WTC11 (cell line): ENCODE measurements around the gene ENTR1. TPM values are rescaled to one million over a fixed set of nuclear protein-coding genes. Genes with fewer than 3 reads are reported as not detected.

Source experiments
- AR ChIP-seq: fragments of 250-450 bp; sonication (Bioruptor Pico); IDR thresholded peaks from 2 replicates; pipeline ENCODE4 v1.9.0; 2021; ENCODE audit warnings: mild to moderate bottlenecking
- CREM ChIP-seq: sonication (generic); formaldehyde crosslinking; IDR thresholded peaks from 2 replicates; pipeline ENCODE4 v1.8.1; 2022; ENCODE audit warnings: mild to moderate bottlenecking, missing genetic modification reagents, moderate library complexity
- CTCF ChIP-seq: fragments of 200-600 bp; IDR thresholded peaks from 2 replicates; pipeline ENCODE4 v1.8.0; 2022; ENCODE audit warnings: antibody characterized with exemption
- E2F5 ChIP-seq: sonication (generic); formaldehyde crosslinking; IDR thresholded peaks from 2 replicates; pipeline ENCODE4 v1.8.1; 2022; ENCODE audit warnings: mild to moderate bottlenecking, moderate library complexity, missing genetic modification reagents
- ESRRA ChIP-seq: sonication (generic); formaldehyde crosslinking; IDR thresholded peaks from 2 replicates; pipeline ENCODE4 v1.8.1; 2022; ENCODE audit warnings: mild to moderate bottlenecking, missing genetic modification reagents, borderline replicate concordance
- FOXK1 ChIP-seq: sonication (generic); formaldehyde crosslinking; IDR thresholded peaks from 2 replicates; pipeline ENCODE4 v1.8.0; 2022; ENCODE audit warnings: mild to moderate bottlenecking, moderate library complexity, missing genetic modification reagents
- FOXP1 ChIP-seq: sonication (generic); formaldehyde crosslinking; IDR thresholded peaks from 2 replicates; pipeline ENCODE4 v1.8.0; 2022; ENCODE audit warnings: missing genetic modification reagents, mild to moderate bottlenecking, moderate library complexity, borderline replicate concordance
- FOXP4 ChIP-seq: sonication (generic); formaldehyde crosslinking; IDR thresholded peaks from 2 replicates; pipeline ENCODE4 v1.8.0; 2022; ENCODE audit warnings: mild to moderate bottlenecking, missing genetic modification reagents
- KAT7 ChIP-seq: sonication (generic); formaldehyde crosslinking; IDR thresholded peaks from 2 replicates; pipeline ENCODE4 v1.8.1; 2023; ENCODE audit warnings: missing genetic modification reagents, mild to moderate bottlenecking, borderline replicate concordance
- NFE2L1 ChIP-seq: sonication (generic); formaldehyde crosslinking; IDR thresholded peaks from 2 replicates; pipeline ENCODE4 v1.8.1; 2023; ENCODE audit warnings: missing genetic modification reagents
- NR1H2 ChIP-seq: sonication (generic); formaldehyde crosslinking; IDR thresholded peaks from 2 replicates; pipeline ENCODE4 v1.9.0; 2021; ENCODE audit warnings: mild to moderate bottlenecking, moderate library complexity, missing genetic modification reagents
- RELA ChIP-seq: sonication (generic); formaldehyde crosslinking; IDR thresholded peaks from 2 replicates; pipeline ENCODE4 v1.8.1; 2022; ENCODE audit warnings: missing genetic modification reagents, mild to moderate bottlenecking, borderline replicate concordance
- STAT6 ChIP-seq: sonication (generic); formaldehyde crosslinking; conservative IDR thresholded peaks from 2 replicates; pipeline ENCODE4 v1.8.1; 2023; ENCODE audit warnings: mild to moderate bottlenecking, low read depth, missing genetic modification reagents, moderate library complexity
- ZNF219 ChIP-seq: sonication (generic); formaldehyde crosslinking; IDR thresholded peaks from 2 replicates; pipeline ENCODE4 v1.8.0; 2023; ENCODE audit warnings: missing genetic modification reagents, mild to moderate bottlenecking, borderline replicate concordance
- ZNF263 ChIP-seq: sonication (generic); formaldehyde crosslinking; IDR thresholded peaks from 2 replicates; pipeline ENCODE4 v1.8.1; 2022; ENCODE audit warnings: low read depth, mild to moderate bottlenecking, moderate library complexity, missing genetic modification reagents
- ZNF281 ChIP-seq: sonication (generic); formaldehyde crosslinking; IDR thresholded peaks from 2 replicates; pipeline ENCODE4 v1.8.0; 2023; ENCODE audit warnings: mild to moderate bottlenecking, missing genetic modification reagents
- ZNF317 ChIP-seq: sonication (generic); formaldehyde crosslinking; IDR thresholded peaks from 2 replicates; pipeline ENCODE4 v1.8.1; 2023; ENCODE audit warnings: low read depth, mild to moderate bottlenecking, moderate library complexity, missing genetic modification reagents, borderline replicate concordance
- ZNF423 ChIP-seq: fragments of 250-450 bp; sonication (Bioruptor Pico); IDR thresholded peaks from 2 replicates; pipeline ENCODE4 v2.1.2; 2022; ENCODE audit warnings: mild to moderate bottlenecking, moderate library complexity
- ZNF425 ChIP-seq: fragments of 250-450 bp; sonication (Bioruptor Pico); conservative IDR thresholded peaks from 2 replicates; pipeline ENCODE4 v1.9.0; 2021; ENCODE audit warnings: mild to moderate bottlenecking
- ZNF671 ChIP-seq: fragments of 250-450 bp; sonication (Bioruptor Pico); IDR thresholded peaks from 2 replicates; pipeline ENCODE4 v1.8.0; 2021; ENCODE audit warnings: mild to moderate bottlenecking
- total RNA-seq: library from RNA; stranded (reverse); gene quantifications from 3 replicates; pipeline ENCODE4 v1.2.3, GENCODE V29; 2021
- TF ChIP-seq, protein P1 (sequence below): sonication (generic); formaldehyde crosslinking; conservative IDR thresholded peaks from 2 replicates; pipeline ENCODE4 v1.8.1; 2022; ENCODE audit warnings: mild to moderate bottlenecking, missing genetic modification reagents

ENTR1 gene
- total RNA-seq, 1 experiment from 2014 or later: 140 TPM

DNA sequence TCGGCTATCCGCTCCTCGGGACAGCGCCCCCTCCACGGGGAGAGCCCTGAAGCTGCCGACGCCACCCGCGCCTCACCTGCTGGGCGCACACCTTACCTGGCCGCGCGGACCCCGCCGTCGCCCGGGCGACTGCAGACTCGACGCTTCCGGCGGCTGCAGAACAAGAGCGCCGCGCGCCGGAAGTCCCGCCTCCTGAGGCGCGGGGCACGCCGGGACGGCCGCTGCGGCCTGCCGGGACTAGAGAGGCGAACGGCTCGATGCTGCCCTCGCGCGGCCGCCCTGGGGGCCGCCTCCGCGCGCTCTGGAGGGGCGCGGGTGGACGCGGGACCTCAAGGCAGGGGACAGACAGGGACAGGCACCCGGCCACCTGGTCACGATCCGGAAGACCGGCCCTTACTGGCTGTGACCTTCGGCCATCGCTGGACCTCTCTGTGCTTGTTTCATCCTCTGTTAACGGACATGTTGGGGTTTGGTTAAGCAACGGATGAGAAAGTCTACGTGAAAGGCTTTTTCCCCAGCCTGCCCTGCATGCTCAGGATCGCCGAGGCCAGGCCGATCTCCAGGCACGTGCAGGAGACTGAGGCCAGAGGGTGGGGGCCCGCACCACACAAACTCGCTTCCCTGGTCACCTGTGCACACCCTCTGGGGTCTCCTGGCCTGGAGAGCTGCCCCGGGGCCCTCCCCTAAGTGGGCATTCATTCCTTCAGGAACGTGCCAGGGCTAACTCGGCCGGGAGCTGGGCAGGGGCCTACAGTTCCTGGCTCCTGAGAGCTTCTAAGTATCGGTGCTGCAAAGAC is 10.2 kb downstream of the ENTR1 start, which contains the start of gene SNAPC4 (continued):
- TF ChIP-seq FOXP4 (CRISPR knock-in tag): peak; percentile 40; the same call in 1 of the 2 replicates
- peak; percentile 50; the same call in 1 of the 2 replicates for TF ChIP-seq AR
- TF ChIP-seq NR1H2 (CRISPR knock-in tag): no peak
- no peak for TF ChIP-seq E2F5 (CRISPR knock-in tag)
- TF ChIP-seq ZNF317: no peak
- peak; percentile 57; the same call in 1 of the 2 replicates for TF ChIP-seq CTCF
- TF ChIP-seq CREM (CRISPR knock-in tag): peak; percentile 80; the same call in 1 of the 2 replicates
- no peak for TF ChIP-seq ZNF423
- no peak for TF ChIP-seq ZNF425 (CRISPR knock-in tag)
- no peak for TF ChIP-seq FOXP1
- TF ChIP-seq, protein P1, sequence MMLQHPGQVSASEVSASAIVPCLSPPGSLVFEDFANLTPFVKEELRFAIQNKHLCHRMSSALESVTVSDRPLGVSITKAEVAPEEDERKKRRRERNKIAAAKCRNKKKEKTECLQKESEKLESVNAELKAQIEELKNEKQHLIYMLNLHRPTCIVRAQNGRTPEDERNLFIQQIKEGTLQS (CRISPR knock-in tag): no peak
- peak; percentile 56; the same call in 1 of the 2 replicates for TF ChIP-seq FOXK1 (CRISPR knock-in tag)
- peak; percentile 15; the same call in 1 of the 2 replicates for TF ChIP-seq ZNF671 (CRISPR knock-in tag)
- no peak for TF ChIP-seq ZNF219 (CRISPR knock-in tag)
- no peak for TF ChIP-seq ESRRA
- TF ChIP-seq ZNF263 (CRISPR knock-in tag): no peak
- TF ChIP-seq STAT6 (CRISPR knock-in tag): no peak
- TF ChIP-seq RELA (CRISPR knock-in tag): no peak
- 0 out of 2 replicates have a peak, but pooled peaks have one; percentile 36 for TF ChIP-seq NFE2L1
- no peak for TF ChIP-seq KAT7 (CRISPR knock-in tag)
- no peak for TF ChIP-seq ZNF281 (CRISPR knock-in tag)
